Endothelial cell of coronary artery (primary cell): ENCODE measurements around the gene CARD14. TPM values are rescaled to one million over a fixed set of nuclear protein-coding genes. Genes with fewer than 3 reads are reported as not detected.

ENCODE experiments used
- total RNA-seq: library from RNA; depleted of rRNA; stranded (reverse); fragments of >200 nt; gene quantifications from 2 replicates; pipeline ENCODE4 v1.2.3, GENCODE V29; 2014

Gene CARD14
- total RNA-seq = 0.09 TPM in 1 of 2 replicates, not detected in the other

DNA sequence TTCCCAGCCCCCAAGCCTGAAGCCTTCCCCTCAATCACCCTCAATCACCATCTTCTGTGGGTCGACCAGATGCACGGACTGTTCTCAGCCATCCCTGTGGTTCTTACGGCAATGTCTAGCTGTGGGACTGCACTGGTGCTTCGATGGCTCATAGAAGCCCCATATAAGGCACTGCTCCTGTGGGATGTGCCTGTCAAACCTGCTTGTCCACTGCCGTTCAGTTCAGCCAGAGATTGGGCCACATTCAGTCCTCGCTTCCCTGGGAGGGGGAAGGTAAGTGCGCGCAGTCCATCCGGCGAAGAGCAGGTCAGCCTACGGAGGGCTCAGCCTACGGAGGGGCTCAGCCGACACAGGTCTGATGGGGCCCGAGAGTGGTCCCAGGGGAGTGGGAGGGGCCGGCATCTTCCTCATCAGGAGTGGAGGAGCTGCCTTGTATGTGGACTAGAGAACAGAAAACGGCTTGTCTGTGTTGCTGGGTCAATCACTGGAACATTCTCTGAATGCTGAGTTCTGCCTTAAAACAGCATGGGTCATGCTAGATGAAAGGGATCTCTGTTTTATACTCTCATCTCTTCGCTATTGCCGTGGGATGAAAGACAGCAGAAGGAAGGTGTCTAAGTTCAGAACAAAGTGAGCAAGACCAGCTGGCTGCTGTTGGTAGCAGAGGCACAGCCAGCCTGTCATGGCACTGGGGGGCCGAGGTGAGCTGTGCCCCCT is at the start of gene CARD14:
TSS of gene CARD14 (plus strand) at position 247 of the 717 bp plus-strand sequence. CDS start 11,409 bp downstream, outside the sequence.

DNA sequence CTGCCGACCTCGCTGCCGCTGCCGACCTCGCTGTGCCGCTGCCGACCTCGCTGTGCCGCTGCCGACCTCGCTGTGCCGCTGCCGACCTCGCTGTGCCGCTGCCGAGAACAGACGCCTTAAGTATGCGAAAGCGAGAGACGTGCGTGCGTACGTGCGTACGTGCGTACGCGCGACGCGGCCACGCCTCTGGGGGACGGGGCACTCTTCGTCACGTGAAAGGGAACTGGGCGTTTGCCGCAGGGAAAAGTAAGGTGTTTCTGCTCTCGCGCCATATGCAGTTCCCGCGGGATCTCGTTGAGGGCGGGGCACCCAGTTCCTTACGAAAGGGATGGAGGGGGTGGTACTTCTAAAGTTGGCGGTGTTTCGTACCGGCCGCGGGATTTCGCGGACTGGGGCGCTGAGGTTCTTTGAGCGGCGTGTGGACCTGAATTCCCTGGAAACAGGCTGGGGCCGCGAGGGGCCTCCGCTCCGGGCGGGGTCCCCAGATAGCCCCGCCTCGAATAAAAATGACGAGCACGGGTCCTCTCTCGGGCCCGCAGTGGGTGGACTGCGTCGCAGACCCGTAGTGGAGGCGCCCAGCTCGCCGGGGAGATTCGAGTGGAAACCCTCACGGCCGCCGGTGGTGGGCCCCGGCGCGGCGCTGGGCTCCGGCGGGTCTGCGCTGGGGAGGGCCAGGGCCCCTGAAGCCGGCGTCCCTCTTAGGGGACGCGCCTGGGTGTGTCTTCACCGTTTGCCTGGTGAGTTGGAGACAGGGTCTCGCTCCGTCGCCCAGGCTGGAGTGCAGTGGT is 22.6 kb upstream of the CARD14 start, which contains the start of gene EIF4A3:
TSS of gene EIF4A3 (minus strand) at position 94 of the 788 bp plus-strand sequence. CDS start 167 bp downstream, outside the sequence.

DNA sequence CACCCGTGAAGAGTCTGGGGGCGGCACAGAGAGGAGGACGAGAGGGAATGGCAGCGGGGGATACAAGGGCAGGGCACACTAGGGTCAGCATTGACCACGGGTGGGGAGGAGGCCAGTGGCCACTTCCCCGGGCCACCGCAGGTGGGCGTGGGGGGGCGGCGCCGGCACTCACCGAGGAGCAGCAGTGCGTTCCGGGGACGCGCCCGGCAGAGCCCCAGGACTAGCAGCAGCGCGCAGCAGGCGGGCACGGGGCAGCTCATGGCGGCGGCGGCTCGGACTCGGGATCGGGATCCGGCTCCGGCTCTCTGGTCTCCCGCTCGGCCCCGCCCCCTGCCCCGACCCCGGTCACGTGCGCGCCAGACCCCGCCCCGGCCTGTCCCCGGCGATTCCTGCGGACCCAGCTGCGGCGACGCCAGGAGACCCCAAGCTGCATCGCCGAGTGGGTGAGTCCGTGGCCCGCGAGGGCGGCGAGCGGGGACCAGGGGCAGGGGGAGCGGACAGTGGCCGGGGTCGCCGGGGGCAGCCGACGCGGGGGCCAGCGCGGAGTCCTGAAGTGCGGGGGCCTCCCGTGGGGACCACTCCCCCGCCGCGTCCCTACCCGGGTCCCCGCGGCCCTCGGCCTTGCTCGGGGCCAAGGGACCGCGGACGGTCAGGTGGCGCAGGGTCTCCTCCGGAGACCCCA is 50.4 kb downstream of the CARD14 start, which contains the start of the genes SGSH and SLC26A11:
TSS of gene SGSH (minus strand) at position 280 of the 682 bp plus-strand sequence. CDS start at position 260, 20 bp downstream.
TSS of gene SLC26A11 (plus strand) at position 374 of the 682 bp plus-strand sequence. CDS start 1,134 bp downstream, outside the sequence.

Other genes with a start within 250 kb of the CARD14 start
- 38.5 and 42.9 TPM in 2 replicates for gene TBC1D16, start 134.2 kb upstream of the CARD14 start, total RNA-seq
- 1.5 and 2.6 TPM in 2 replicates for gene CCDC40, start 133.4 kb upstream of the CARD14 start, total RNA-seq
- gene GAA, start 68.4 kb upstream of the CARD14 start, total RNA-seq = 14.9 and 26.4 TPM in 2 replicates
- gene EIF4A3, start 22.9 kb upstream of the CARD14 start, total RNA-seq = 119 and 121 TPM in 2 replicates
- 13.7 and 21.1 TPM in 2 replicates for gene SGSH, start 50.3 kb downstream of the CARD14 start, total RNA-seq
- gene SLC26A11, start 50.4 kb downstream of the CARD14 start, total RNA-seq = 6.9 and 10.2 TPM in 2 replicates
- gene RNF213, start 90.8 kb downstream of the CARD14 start, total RNA-seq = 81.3 and 141 TPM in 2 replicates
- gene ENDOV, start 245.1 kb downstream of the CARD14 start, total RNA-seq = 18.5 and 21.5 TPM in 2 replicates